GM23338 (cell line): ENCODE results near the gene CREBL2.
"Not testable (repeated sequence)": the region's sequence is repeated elsewhere in the genome, so short reads cannot be mapped to it uniquely, and the experiment has no call there.

Source experiments
- EZH2 ChIP-seq: fragments of 200-600 bp; sonication (generic); IDR thresholded peaks from one replicate; pipeline ENCODE4 v1.8.0; 2017; ENCODE audit warnings: antibody characterized with exemption, mild to moderate bottlenecking, low read depth; ENCODE audit not compliant: unreplicated experiment
- POLR2AphosphoS5 ChIP-seq: IDR thresholded peaks from 2 replicates; pipeline ENCODE4 v1.6.1; 2016; ENCODE audit warnings: antibody characterized with exemption, low read depth
- TF ChIP-seq, protein P1 (sequence below), 2 experiments: fragments of 200-600 bp in 1 of 2; sonication (generic) in 1 of 2; conservative IDR thresholded peaks; 2 replicates each; pipeline versions ENCODE4 v1.5.1 to v1.6.1; 2016 to 2017; ENCODE audit warnings: antibody characterized with exemption in 2 of 2, low read depth in 2 of 2, mild to moderate bottlenecking in 2 of 2, moderate library complexity in 1 of 2
- TF ChIP-seq, protein P2 (sequence below): IDR thresholded peaks from one replicate; pipeline ENCODE4 v1.6.1; 2018; ENCODE audit warnings: antibody characterized with exemption; ENCODE audit not compliant: unreplicated experiment

DNA sequence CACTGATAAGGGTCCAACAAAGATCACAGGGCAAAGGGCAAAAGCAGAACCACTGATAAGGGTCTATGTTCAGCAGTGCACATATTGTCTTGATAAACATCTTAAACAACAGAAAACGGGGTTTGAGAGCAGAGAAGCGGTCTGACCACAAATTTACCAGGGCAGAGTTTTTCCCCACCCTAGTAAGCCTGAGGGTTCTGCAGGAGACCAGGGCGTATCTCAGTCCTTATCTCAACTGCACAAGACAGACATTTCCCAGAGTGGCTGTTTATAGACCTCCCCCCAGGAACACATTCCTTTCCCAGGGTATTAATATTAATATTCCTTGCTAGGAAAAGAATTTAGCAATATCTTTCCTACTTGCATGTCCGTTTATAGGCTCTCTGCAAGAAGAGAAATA, 28.3 kb downstream of the CREBL2 start:
- TF ChIP-seq, protein P1, sequence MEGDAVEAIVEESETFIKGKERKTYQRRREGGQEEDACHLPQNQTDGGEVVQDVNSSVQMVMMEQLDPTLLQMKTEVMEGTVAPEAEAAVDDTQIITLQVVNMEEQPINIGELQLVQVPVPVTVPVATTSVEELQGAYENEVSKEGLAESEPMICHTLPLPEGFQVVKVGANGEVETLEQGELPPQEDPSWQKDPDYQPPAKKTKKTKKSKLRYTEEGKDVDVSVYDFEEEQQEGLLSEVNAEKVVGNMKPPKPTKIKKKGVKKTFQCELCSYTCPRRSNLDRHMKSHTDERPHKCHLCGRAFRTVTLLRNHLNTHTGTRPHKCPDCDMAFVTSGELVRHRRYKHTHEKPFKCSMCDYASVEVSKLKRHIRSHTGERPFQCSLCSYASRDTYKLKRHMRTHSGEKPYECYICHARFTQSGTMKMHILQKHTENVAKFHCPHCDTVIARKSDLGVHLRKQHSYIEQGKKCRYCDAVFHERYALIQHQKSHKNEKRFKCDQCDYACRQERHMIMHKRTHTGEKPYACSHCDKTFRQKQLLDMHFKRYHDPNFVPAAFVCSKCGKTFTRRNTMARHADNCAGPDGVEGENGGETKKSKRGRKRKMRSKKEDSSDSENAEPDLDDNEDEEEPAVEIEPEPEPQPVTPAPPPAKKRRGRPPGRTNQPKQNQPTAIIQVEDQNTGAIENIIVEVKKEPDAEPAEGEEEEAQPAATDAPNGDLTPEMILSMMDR (conservative IDR thresholded peaks at IDR 0.05; ENCODE audit: low read depth in 2 of 2), result not testable (repeated sequence)
- TF ChIP-seq, protein P2, sequence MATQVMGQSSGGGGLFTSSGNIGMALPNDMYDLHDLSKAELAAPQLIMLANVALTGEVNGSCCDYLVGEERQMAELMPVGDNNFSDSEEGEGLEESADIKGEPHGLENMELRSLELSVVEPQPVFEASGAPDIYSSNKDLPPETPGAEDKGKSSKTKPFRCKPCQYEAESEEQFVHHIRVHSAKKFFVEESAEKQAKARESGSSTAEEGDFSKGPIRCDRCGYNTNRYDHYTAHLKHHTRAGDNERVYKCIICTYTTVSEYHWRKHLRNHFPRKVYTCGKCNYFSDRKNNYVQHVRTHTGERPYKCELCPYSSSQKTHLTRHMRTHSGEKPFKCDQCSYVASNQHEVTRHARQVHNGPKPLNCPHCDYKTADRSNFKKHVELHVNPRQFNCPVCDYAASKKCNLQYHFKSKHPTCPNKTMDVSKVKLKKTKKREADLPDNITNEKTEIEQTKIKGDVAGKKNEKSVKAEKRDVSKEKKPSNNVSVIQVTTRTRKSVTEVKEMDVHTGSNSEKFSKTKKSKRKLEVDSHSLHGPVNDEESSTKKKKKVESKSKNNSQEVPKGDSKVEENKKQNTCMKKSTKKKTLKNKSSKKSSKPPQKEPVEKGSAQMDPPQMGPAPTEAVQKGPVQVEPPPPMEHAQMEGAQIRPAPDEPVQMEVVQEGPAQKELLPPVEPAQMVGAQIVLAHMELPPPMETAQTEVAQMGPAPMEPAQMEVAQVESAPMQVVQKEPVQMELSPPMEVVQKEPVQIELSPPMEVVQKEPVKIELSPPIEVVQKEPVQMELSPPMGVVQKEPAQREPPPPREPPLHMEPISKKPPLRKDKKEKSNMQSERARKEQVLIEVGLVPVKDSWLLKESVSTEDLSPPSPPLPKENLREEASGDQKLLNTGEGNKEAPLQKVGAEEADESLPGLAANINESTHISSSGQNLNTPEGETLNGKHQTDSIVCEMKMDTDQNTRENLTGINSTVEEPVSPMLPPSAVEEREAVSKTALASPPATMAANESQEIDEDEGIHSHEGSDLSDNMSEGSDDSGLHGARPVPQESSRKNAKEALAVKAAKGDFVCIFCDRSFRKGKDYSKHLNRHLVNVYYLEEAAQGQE, result not testable (repeated sequence)
- TF ChIP-seq EZH2, POLR2AphosphoS5: not testable (repeated sequence)
